Vagina (tissue), 2 donors: ENCODE data around the gene PTPRG. TPM values are rescaled to one million over a fixed set of nuclear protein-coding genes. Genes with fewer than 3 reads are reported as not detected.
A peak's percentile ranks its signal among the peaks of the same experiment; 100 is the strongest.

ENCODE experiments used
- DNase-seq, 2 donors: peaks; one replicate each; pipeline ENCODE4 v3.0.0-alpha.2; 2017; ENCODE audit errors: extremely low spot score in 2 of 2
- H3K27ac ChIP-seq: fragments of 200-600 bp; sonication (generic); one replicate; pipeline ENCODE4 v1.5.1; 2019
- H3K27me3 ChIP-seq: fragments of 200-600 bp; sonication (generic); one replicate; pipeline ENCODE4 v1.5.1; 2019
- H3K36me3 ChIP-seq, 2 donors: fragments of 200-600 bp; sonication (generic); one replicate each; pipeline ENCODE4 v1.5.1; 2017 to 2019
- H3K4me1 ChIP-seq: fragments of 200-600 bp; sonication (generic); one replicate; pipeline ENCODE4 v1.5.1; 2019
- H3K4me3 ChIP-seq, 2 donors: fragments of 200-600 bp; sonication (generic); 1 replicate in 1 of 2; 2 replicates in 1 of 2; pipeline ENCODE4 v1.5.1; 2016 to 2019
- H3K9me3 ChIP-seq: fragments of 200-600 bp; sonication (generic); one replicate; pipeline ENCODE4 v1.5.1; 2019
- POLR2A ChIP-seq, 2 donors: fragments of 450-650 bp; IDR thresholded peaks; one replicate each; pipeline ENCODE4 v1.6.1; 2017; ENCODE audit warnings: antibody characterized with exemption in 2 of 2, mild to moderate bottlenecking in 2 of 2, moderate library complexity in 2 of 2
- POLR2AphosphoS5 ChIP-seq, 2 donors: sonication (generic); formaldehyde crosslinking; IDR thresholded peaks; one replicate each; pipeline ENCODE4 v1.9.0; 2017; ENCODE audit warnings: antibody characterized with exemption in 2 of 2, mild to moderate bottlenecking in 2 of 2, low read depth in 1 of 2; ENCODE audit not compliant: insufficient read depth in 1 of 2
- intact Hi-C: fragments of 100-400 bp; cut with DNase I; formaldehyde crosslinking; loops from one replicate; pipeline ENCODE4 v1.15.1; 2023
- total RNA-seq: library from RNA; depleted of rRNA; stranded (reverse); fragments of >200 nt; gene quantifications from one replicate; pipeline ENCODE4 v1.2.3, GENCODE V29; 2016
- TF ChIP-seq, protein P1 (sequence below), 3 experiments: fragments of 450-650 bp in 2 of 3; fragments of 200-600 bp in 1 of 3; sonication (generic) in 1 of 3; IDR thresholded peaks; one replicate each; pipeline ENCODE4 v1.5.1; 2017 to 2019; ENCODE audit warnings: antibody characterized with exemption in 3 of 3, mild to moderate bottlenecking in 2 of 3, moderate library complexity in 2 of 3

Gene PTPRG
- total RNA-seq, 1 donor from 2014 or later: 47.6 TPM

DNA sequence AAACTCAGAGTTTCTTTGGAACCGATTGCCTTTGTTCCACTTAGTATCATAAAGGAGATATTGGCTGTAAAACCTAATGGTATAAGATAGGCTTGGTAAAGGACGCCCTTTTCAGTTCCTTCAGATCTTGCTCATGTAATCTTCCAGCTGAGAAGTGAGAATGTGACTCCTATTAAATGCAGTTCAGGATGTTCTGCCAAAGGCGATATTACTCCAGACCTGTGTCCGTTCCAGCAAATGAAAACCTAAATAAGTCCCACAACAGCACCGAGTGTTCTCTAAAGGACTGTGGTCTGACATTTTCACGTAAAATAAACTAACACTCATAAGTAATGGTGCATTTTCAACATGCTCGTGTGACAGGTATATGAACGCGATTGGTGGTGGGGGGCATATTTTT, 535.8 kb downstream of the PTPRG start:
- H3K9me3 ChIP-seq: no peaks in the 10 kb centered on the region
- no peak for DNase-seq
- H3K4me1 ChIP-seq: peaks cover 43% of the 10 kb centered on the region
- H3K27ac ChIP-seq: peak overlapping the region; percentile 65
- H3K27me3 ChIP-seq: no peaks in the 10 kb centered on the region
- H3K36me3 ChIP-seq: no peaks in the 10 kb centered on the region
- intact Hi-C loops: no loop called here
- TF ChIP-seq, protein P1, sequence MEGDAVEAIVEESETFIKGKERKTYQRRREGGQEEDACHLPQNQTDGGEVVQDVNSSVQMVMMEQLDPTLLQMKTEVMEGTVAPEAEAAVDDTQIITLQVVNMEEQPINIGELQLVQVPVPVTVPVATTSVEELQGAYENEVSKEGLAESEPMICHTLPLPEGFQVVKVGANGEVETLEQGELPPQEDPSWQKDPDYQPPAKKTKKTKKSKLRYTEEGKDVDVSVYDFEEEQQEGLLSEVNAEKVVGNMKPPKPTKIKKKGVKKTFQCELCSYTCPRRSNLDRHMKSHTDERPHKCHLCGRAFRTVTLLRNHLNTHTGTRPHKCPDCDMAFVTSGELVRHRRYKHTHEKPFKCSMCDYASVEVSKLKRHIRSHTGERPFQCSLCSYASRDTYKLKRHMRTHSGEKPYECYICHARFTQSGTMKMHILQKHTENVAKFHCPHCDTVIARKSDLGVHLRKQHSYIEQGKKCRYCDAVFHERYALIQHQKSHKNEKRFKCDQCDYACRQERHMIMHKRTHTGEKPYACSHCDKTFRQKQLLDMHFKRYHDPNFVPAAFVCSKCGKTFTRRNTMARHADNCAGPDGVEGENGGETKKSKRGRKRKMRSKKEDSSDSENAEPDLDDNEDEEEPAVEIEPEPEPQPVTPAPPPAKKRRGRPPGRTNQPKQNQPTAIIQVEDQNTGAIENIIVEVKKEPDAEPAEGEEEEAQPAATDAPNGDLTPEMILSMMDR (IDR thresholded peaks at IDR 0.05): no peak
- TF ChIP-seq POLR2A (IDR thresholded peaks at IDR 0.05) (no peak), POLR2AphosphoS5 (IDR thresholded peaks at IDR 0.05; ENCODE audit: insufficient read depth in 1 of 2, low read depth in 1 of 2) (peak; percentile 19 to 65)
- no peak overlapping the region for H3K4me3 ChIP-seq

DNA sequence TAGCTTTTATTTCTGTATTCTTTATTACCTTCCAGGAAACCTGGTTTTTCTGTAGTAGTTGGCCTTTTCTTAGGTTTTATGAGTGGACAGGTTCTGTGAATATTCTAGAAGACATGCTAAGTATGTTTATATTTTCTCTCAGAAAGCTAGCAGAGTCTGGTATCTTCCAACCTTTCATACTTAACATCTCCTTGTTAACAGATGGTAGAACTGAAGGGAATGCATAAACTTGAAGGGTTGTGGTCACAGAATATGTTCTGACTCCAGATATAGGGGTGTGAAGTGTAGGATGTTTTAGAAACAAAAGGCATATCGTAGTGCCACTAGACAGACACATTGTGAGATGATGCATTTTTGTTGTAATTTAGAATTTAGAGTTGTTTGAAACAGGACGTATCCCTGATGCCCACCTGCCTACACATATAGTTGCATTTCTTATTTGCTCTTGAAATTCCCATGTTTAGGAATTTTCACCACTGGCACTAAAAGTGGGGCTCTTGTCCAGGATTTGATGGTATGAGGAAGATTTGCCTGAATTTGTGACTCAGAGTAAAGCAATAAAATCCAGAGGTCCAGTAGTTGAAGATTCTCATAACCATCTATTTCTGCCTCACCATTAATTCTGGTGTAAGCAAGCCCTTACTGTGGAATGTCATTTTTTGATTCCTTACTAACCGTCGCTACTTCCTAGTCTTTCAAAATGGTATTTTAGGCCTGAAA, 537.4 kb downstream of the PTPRG start:
- DNase-seq: no peak
- H3K9me3 ChIP-seq: no peaks in the 10 kb centered on the region
- H3K4me1 ChIP-seq: peaks cover 50% of the 10 kb centered on the region
- intact Hi-C loops: no loop called here
- no peaks in the 10 kb centered on the region for H3K27me3 ChIP-seq
- H3K27ac ChIP-seq: peak overlapping the region; percentile 43
- no peak overlapping the region for H3K4me3 ChIP-seq
- H3K36me3 ChIP-seq: no peaks in the 10 kb centered on the region
- TF ChIP-seq POLR2AphosphoS5 (IDR thresholded peaks at IDR 0.05; ENCODE audit: insufficient read depth in 1 of 2, low read depth in 1 of 2): no peak
- no peak for TF ChIP-seq POLR2A (IDR thresholded peaks at IDR 0.05)
- TF ChIP-seq, protein P1 (IDR thresholded peaks at IDR 0.05): no peak

DNA sequence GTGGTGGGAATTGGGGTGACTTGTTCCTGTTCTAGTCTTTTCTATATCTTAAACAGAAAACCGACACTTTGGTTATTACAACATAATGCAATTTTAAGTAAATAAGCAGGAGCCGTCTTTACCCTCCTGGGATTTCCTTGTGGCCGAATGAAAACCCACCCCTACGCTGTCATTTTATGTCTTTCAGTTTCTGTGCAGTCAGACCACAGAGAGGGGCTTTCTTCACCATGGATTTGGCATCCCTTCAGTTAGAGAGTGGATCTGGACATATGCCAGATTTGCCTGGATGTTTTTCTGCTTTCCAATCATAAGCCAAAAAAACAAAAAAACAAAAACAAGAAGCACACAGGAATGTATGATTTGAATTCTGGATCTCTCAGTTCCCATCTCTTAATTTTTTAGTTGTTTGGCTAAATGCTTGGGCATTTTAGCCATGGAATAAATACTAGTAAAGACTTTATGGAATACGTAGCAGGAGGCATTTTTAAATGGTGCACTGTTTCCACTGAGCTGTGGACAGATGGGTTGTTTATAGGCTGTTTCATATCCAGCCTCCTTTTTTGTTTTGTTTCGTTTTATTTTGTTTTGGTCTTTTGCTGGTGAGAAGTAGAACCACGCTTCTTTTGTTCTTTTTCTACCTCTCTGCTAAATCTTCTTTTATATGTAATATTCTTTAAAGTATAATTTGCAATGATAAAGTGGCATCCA, 539.1 kb downstream of the PTPRG start:
- H3K9me3 ChIP-seq: no peaks in the 10 kb centered on the region
- peak overlapping the region; percentile 51 for H3K27ac ChIP-seq
- H3K4me1 ChIP-seq: peaks cover 53% of the 10 kb centered on the region
- TF ChIP-seq POLR2A (IDR thresholded peaks at IDR 0.05) (no peak), POLR2AphosphoS5 (IDR thresholded peaks at IDR 0.05; ENCODE audit: insufficient read depth in 1 of 2, low read depth in 1 of 2) (no peak)
- TF ChIP-seq, protein P1 (IDR thresholded peaks at IDR 0.05): no peak
- no peak overlapping the region for H3K4me3 ChIP-seq
- intact Hi-C loops: no loop called here
- DNase-seq: no peak
- no peaks in the 10 kb centered on the region for H3K36me3 ChIP-seq
- no peaks in the 10 kb centered on the region for H3K27me3 ChIP-seq

DNA sequence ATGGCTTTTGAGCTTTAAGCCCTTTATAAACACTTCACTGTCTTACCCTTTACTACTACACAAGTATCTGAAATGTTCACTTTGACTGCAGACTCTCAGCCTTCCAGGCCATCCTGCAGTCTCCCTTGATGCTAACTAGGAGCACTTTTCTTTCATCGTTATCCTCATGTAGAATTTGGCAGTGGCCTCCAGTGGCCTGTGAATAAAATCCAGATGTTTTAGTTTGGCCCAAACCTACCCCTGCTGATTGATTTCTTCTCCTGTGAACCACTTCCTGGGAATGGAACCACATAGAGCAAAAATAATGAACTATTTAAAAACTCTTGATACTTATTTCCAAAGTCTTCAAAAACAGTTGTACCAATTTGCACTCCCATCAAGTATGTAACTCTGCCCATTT, 540.1 kb downstream of the PTPRG start:
- Histone ChIP-seq H3K9me3 (no peaks in the 10 kb centered on the region), H3K4me3 (no peak overlapping the region), H3K36me3 (no peaks in the 10 kb centered on the region), H3K4me1 (peaks cover 53% of the 10 kb centered on the region), H3K27ac (peak overlapping the region; percentile 51), H3K27me3 (no peaks in the 10 kb centered on the region)
- intact Hi-C loops: no loop called here
- DNase-seq: no peak
- TF ChIP-seq POLR2A (IDR thresholded peaks at IDR 0.05): no peak
- TF ChIP-seq, protein P1 (IDR thresholded peaks at IDR 0.05): no peak
- peak in 1 of 2 donors; percentile 15 for TF ChIP-seq POLR2AphosphoS5 (IDR thresholded peaks at IDR 0.05; ENCODE audit: insufficient read depth in 1 of 2, low read depth in 1 of 2)

DNA sequence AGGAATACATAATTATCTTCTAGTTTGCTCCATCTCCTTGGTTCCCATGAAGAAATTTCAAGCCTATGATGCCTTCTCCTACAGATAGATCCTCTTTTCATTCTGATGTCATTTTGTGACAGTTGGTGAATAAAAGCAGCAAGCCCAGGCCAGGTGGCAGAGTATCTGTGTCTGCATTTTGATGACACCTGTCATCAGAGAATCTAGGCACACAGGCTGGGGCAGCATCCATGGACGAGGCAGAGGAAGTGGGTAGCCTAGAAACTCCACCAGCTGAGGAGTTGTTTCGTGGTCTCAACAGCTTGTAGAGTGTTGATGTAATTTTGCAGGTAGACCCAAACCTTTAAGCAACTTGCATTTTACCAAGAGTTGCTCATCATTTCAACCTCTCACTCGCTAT, 542.2 kb downstream of the PTPRG start:
- DNase-seq: no peak
- Histone ChIP-seq H3K27ac (peak overlapping the region; percentile 37), H3K36me3 (no peaks in the 10 kb centered on the region), H3K4me3 (no peak overlapping the region), H3K4me1 (peaks cover 41% of the 10 kb centered on the region), H3K27me3 (no peaks in the 10 kb centered on the region), H3K9me3 (no peaks in the 10 kb centered on the region)
- intact Hi-C loops: no loop called here
- TF ChIP-seq, protein P1 (IDR thresholded peaks at IDR 0.05): no peak
- TF ChIP-seq POLR2AphosphoS5 (IDR thresholded peaks at IDR 0.05; ENCODE audit: insufficient read depth in 1 of 2, low read depth in 1 of 2) (no peak), POLR2A (IDR thresholded peaks at IDR 0.05) (no peak)
